Measurements from ENCODE around the gene ATP2A3. TPM values are rescaled to one million over a fixed set of nuclear protein-coding genes. Genes with fewer than 3 reads are reported as not detected.

Gene ATP2A3
- total RNA-seq, 4 donors from 2014 or later = 142 to 300 (median 208) TPM

DNA sequence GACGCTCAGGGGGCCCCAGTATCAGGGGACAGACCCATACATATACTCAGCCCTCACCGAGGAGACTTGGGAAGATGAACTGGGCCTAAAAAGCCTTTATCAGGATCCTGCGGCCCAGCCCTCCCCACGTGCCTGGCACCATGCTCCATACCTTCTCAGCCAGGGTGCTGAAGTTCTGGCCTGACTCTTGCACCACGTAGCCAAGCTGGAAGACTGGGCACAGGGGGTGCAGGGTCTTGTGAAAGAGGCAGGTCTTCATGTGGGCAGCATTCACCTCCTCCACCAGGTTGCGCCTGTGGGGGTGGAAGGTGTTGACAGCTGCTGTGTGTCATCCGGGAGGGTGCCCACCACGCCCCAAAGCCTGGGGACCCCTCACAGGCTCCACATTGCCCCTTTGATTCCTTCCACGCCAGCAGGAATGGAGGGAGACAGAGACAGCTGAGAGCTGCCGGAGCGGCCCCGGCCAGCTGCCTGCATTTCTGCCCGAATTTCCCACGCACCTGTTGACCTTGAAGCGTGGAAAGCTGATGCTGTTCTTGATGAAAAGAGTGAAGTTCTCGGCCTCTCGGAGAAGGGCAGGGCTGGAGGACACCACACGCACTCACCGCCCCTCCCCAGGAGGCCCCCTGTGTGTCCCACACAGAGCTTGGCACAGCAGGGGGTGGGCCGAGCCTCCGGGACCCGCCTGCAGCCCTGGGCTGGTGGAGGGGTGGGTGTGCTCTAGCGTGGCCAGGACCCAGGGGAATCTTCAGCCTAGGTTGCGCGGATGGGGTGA is 61.0 kb downstream of the ATP2A3 start:
- intact Hi-C loops (cut with DNase I; ENCODE audit: low total_unique reads) (no loop called here), in situ Hi-C loops (cut with MboI; ENCODE audit: low pct_ligation_motif_present in 1 of 4, low pct_unique_long_range_greater_than_20kb in 1 of 4, low sequenced_read_pairs in 3 of 4) (no loop called here)
- no peak overlapping the region for H3K27ac ChIP-seq
- no peaks in the 10 kb centered on the region for H3K9me3 ChIP-seq
- H3K4me1 ChIP-seq = no peaks in the 10 kb centered on the region
- TF ChIP-seq POLR2A (IDR thresholded peaks at IDR 0.05) (no peak), POLR2AphosphoS5 (IDR thresholded peaks at IDR 0.05) (no peak), EP300 (IDR thresholded peaks at IDR 0.05; ENCODE audit: low read depth) (no peak)
- TF ChIP-seq, protein P1, sequence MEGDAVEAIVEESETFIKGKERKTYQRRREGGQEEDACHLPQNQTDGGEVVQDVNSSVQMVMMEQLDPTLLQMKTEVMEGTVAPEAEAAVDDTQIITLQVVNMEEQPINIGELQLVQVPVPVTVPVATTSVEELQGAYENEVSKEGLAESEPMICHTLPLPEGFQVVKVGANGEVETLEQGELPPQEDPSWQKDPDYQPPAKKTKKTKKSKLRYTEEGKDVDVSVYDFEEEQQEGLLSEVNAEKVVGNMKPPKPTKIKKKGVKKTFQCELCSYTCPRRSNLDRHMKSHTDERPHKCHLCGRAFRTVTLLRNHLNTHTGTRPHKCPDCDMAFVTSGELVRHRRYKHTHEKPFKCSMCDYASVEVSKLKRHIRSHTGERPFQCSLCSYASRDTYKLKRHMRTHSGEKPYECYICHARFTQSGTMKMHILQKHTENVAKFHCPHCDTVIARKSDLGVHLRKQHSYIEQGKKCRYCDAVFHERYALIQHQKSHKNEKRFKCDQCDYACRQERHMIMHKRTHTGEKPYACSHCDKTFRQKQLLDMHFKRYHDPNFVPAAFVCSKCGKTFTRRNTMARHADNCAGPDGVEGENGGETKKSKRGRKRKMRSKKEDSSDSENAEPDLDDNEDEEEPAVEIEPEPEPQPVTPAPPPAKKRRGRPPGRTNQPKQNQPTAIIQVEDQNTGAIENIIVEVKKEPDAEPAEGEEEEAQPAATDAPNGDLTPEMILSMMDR (IDR thresholded peaks at IDR 0.05) = no peak
- H3K36me3 ChIP-seq = no peaks in the 10 kb centered on the region
- H3K27me3 ChIP-seq = no peaks in the 10 kb centered on the region
- no peak overlapping the region for H3K4me3 ChIP-seq
- no peak for DNase-seq
- whole genome bisulfite sequencing, 2 donors (ENCODE audit: low coverage in 1 of 2) = 80 to 92% methylated on average over 1 to 24 of the region's 25 CpGs

DNA sequence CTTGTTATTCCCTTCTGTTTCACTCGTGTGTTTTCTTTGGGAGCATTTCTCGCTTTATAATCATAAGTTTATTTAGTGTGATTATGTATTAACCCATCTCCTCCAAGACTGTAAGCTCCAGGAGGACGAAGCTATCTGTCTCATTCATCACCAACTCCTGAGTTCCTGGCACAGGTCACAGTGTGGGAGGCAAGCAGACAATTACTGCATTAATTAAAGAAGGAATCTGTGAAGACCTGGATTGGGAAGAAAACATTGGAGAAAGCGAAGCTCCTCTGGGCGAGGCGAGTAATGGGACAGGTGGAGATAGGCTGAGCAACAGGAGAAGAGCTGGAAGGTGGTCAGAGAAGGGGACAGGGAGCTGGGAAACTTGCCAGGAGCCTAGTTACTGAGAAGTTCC is 63.6 kb downstream of the ATP2A3 start:
- Histone ChIP-seq H3K9me3 (no peaks in the 10 kb centered on the region), H3K27me3 (no peaks in the 10 kb centered on the region), H3K4me1 (peaks cover 2 to 3% (median 3%) of the 10 kb centered on the region in 4 donors), H3K27ac (no peak overlapping the region), H3K4me3 (no peak overlapping the region), H3K36me3 (no peaks in the 10 kb centered on the region)
- no peak for DNase-seq
- WGBS, 2 donors (ENCODE audit: low coverage in 1 of 2) = 58 to 71% methylated on average over 4 to 6 of the region's 6 CpGs
- in situ Hi-C loops (cut with MboI; ENCODE audit: low pct_ligation_motif_present in 1 of 4, low pct_unique_long_range_greater_than_20kb in 1 of 4, low sequenced_read_pairs in 3 of 4) (no loop called here), intact Hi-C loops (cut with DNase I; ENCODE audit: low total_unique reads) (no loop called here)
- TF ChIP-seq POLR2AphosphoS5 (IDR thresholded peaks at IDR 0.05) (no peak), EP300 (IDR thresholded peaks at IDR 0.05; ENCODE audit: low read depth) (no peak), POLR2A (IDR thresholded peaks at IDR 0.05) (no peak)
- TF ChIP-seq, protein P1 (IDR thresholded peaks at IDR 0.05) = no peak

DNA sequence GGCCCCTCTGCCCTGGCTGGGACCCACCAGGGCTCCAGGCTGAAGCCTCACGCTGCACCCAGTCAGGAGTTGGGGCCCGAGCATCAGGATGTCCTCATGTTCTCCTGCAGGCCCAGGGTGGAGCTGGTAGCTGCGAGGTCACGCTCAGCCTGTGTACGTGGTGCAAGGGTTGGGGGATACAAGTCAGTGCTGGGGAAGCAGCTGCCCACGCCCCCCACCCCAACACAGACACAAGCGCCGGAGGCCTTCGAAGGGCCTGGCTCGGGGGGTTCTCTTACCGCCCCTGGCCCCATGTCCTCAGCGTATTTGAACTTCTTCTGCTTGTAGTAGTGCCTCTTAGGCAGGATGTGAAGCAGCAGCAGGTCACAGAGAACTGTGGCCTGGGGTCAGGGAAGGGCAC is 66.5 kb downstream of the ATP2A3 start:
- in situ Hi-C loops (cut with MboI; ENCODE audit: low pct_ligation_motif_present in 1 of 4, low pct_unique_long_range_greater_than_20kb in 1 of 4, low sequenced_read_pairs in 3 of 4) (no loop called here), intact Hi-C loops (cut with DNase I; ENCODE audit: low total_unique reads) (no loop called here)
- Histone ChIP-seq H3K4me3 (no peak overlapping the region), H3K27ac (no peak overlapping the region), H3K27me3 (no peaks in the 10 kb centered on the region), H3K36me3 (no peaks in the 10 kb centered on the region), H3K9me3 (no peaks in the 10 kb centered on the region), H3K4me1 (peaks cover 21 to 27% (median 26%) of the 10 kb centered on the region in 4 donors)
- WGBS, 2 donors (ENCODE audit: low coverage in 1 of 2) = 96% methylated on average over 6 of the region's 12 CpGs; no CpG with 5 or more reads in 1 of the 2 donors
- TF ChIP-seq POLR2A (IDR thresholded peaks at IDR 0.05) (no peak), EP300 (IDR thresholded peaks at IDR 0.05; ENCODE audit: low read depth) (no peak), POLR2AphosphoS5 (IDR thresholded peaks at IDR 0.05) (no peak)
- TF ChIP-seq, protein P1 (IDR thresholded peaks at IDR 0.05) = no peak
- no peak for DNase-seq

DNA sequence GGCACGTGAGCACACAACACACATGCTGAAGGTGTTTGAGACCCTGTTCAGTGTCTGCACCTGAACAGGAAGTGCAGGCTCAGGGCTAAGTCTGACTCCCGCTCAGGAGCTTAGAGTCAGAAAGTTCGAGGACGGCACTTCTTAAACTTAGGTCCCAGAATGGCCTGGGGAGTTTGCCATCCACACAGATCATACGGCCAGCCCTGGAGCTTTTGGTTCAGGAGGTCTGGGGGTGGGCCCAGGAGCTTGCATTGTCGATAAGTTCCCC is 67.3 kb downstream of the ATP2A3 start:
- H3K4me3 ChIP-seq = no peak overlapping the region
- H3K9me3 ChIP-seq = no peaks in the 10 kb centered on the region
- H3K27ac ChIP-seq = no peak overlapping the region
- H3K36me3 ChIP-seq = no peaks in the 10 kb centered on the region
- in situ Hi-C loops (cut with MboI; ENCODE audit: low pct_ligation_motif_present in 1 of 4, low pct_unique_long_range_greater_than_20kb in 1 of 4, low sequenced_read_pairs in 3 of 4) (no loop called here), intact Hi-C loops (cut with DNase I; ENCODE audit: low total_unique reads) (no loop called here)
- TF ChIP-seq POLR2A (IDR thresholded peaks at IDR 0.05) = no peak
- no peak for TF ChIP-seq EP300 (IDR thresholded peaks at IDR 0.05; ENCODE audit: low read depth)
- no peak for TF ChIP-seq POLR2AphosphoS5 (IDR thresholded peaks at IDR 0.05)
- TF ChIP-seq, protein P1 (IDR thresholded peaks at IDR 0.05) = no peak
- no peak for DNase-seq
- no peaks in the 10 kb centered on the region for H3K27me3 ChIP-seq
- peaks cover 21 to 35% (median 31%) of the 10 kb centered on the region in 4 donors for H3K4me1 ChIP-seq
- 93% methylated on average over 6 of the region's 6 CpGs; no CpG with 5 or more reads in 1 of the 2 donors for WGBS, 2 donors (ENCODE audit: low coverage in 1 of 2)

All from transverse colon (tissue), 4 donors.